ENCODE results near the gene GIN1.
"Not testable (repeated sequence)": the region's sequence is repeated elsewhere in the genome, so short reads cannot be mapped to it uniquely, and the experiment has no call there.

GIN1 gene

DNA sequence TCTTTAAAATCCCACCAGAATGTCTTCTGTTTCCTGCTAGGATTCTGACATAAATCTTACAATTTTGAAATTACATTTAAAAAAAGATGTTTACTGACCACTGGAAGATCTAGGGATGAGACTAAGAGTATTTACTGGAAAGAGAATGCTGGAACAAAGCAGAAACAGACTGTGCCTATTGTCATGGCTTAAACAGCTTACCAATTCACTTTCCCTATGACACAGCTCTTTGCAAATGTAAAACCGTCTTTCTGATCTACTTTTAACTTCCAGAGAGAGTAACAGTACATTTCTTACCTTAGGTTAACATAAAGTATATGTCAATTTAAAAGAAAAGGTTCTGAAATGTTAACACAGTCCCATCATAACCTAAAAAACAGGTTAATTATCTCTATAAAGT, 10.7 kb downstream of the GIN1 start:
- DNase-seq: no peak

- no peak for DNase-seq
Measured at GRCh38 chr5:103108086-103108485, 11.9 kb downstream of the GIN1 start.

DNA sequence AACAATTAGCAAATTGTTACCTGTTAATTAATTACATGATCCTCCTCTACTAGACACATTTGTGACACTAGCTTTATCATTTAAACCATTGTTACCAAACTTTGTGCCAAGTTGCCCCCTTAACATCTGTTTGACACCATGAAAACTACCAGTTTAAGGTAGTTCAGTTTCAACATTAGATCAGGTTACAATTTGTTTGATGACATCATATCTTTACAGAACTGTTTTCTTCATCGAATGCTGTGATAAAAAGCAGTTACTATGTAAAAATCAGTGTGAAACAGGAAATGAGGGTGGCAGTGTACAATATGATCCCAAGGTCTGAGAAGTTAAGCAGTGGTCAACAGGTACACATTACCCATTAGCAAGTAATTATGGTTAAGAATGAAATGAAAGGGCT, 17.7 kb downstream of the GIN1 start:
- no peak for DNase-seq

DNA sequence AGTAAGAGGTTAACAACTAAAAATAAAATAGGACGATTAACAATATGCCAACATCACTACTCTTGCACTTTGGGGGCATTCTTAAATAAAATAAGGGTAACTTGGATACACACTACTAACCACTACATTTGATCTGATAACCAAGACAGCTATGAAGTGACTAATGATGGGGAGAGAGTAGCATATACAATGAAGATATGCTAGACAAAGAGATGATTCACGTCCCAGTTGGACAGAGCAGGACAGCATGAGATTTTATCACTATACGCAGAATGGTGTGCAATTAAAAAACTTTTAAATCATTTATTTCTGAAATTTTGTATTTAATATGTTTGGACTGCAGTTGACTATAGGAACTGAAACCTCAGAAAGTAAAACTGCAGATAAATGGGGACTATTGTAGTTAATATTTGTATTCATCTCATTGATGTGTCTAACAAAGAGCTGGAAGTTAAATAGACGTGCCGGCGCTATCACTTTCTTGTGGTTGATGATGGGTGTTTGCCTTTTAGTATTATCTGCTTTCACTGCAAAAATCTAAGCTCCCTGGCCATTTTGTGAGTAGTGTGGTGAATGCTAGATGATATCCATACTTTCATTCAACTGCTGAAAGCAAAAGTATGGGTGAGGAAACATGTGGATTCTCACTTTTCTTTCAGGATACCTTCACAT, 18.7 kb downstream of the GIN1 start:
- no peak for DNase-seq

GRCh38 chr5:103098993-103099392, 20.9 kb downstream of the GIN1 start:
- no peak for DNase-seq

- no peak for DNase-seq
Measured at GRCh38 chr5:103094737-103095136, 25.2 kb downstream of the GIN1 start.

GRCh38 chr5:103093727-103094126, 26.2 kb downstream of the GIN1 start:
- no peak for DNase-seq

- no peak for DNase-seq
Measured at GRCh38 chr5:103092676-103093075, 27.3 kb downstream of the GIN1 start.

- DNase-seq: no peak
Measured at GRCh38 chr5:103090791-103091190, 29.1 kb downstream of the GIN1 start.

GRCh38 chr5:103089272-103089671, 30.7 kb downstream of the GIN1 start:
- DNase-seq: no peak

DNA sequence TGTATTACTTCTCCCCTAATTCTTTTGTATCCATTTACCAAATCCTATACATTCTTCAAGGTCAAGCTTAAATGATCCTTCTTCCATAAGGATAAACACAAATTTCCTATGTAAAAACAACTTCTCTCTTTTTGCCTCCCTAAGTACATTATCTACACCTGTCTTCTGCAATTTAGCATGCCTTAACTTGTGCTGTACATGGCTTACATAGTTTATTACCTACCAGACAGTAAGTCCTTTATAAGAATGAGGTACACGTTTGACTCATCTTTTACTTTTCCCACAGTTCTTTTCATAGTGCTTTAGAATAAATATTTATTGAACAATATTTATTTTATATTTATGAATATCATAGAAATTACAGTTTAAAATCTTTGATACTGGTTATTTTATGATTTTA, 33.4 kb downstream of the GIN1 start:
- DNase-seq: no peak

GRCh38 chr5:103079796-103080195, 40.1 kb downstream of the GIN1 start:
- no peak for DNase-seq

GRCh38 chr5:103075442-103075841, 44.5 kb downstream of the GIN1 start:
- DNase-seq: no peak

GRCh38 chr5:103073500-103073899, 46.4 kb downstream of the GIN1 start:
- not testable (repeated sequence) for DNase-seq

- no peak for DNase-seq
Measured at GRCh38 chr5:103066326-103066725, 53.6 kb downstream of the GIN1 start.

GRCh38 chr5:103060424-103060954, 59.4 kb downstream of the GIN1 start:
- no peak for DNase-seq

- no peak for DNase-seq
Measured at GRCh38 chr5:103059525-103059924, 60.4 kb downstream of the GIN1 start.

DNA sequence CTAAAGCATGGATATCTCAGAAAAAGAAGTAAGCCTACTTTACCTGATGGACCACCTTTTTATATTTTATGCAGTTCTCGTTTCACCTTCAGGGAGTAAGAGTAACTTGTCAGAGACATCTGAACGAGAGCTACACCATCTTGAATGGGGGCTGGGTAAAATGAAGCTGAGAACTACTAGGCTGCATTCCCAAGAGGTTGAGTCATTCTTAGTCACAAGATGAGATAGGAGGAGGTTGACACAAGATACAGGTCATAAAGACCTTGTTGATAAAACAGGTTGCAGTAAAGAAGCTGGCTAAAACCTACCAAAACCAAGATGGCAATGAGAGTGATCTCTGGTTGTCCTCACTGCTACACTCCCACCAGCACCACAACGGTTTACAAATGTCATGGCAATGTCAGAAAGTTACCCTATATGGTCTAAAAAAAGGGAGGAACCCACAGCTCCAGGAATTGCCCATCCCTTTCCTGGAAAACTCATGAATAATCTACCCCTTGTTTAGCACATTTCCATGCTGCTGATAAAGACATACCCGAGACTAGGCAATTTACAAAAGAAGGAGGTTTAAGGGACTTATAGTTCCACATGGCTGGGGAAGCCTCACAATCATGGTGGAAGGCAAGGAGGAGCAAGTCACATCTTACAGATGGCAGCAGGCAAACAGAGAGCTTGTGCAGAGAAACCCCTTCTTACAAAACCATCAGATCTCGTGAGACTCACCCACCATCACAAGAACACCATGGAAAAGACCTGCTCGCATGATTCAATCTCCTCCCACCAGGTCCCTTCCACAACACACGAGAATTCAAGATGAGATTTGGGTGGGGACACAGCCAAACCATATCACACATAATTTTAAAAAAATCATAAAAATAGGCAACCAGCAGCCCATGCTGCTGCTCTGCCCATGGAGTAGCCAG, 62.5 kb downstream of the GIN1 start:
- DNase-seq: no peak

DNA sequence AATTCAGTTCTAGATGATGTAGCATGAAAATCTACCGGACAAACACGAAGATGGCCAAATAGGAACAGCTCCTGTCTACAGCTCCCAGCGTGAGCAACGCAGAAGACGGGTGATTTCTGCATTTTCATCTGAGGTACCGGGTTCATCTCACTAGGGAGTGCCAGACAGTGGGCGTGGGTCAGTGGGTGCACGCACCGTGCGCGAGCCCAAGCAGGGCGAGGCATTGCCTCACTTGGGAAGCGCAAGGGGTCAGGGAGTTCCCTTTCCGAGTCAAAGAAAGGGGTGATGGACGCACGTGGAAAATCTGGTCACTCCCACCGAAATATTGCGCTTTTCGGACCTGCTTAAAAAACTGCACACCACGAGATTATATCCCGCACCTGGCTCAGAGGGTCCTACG, 73.2 kb downstream of the GIN1 start:
- not testable (repeated sequence) for DNase-seq

DNA sequence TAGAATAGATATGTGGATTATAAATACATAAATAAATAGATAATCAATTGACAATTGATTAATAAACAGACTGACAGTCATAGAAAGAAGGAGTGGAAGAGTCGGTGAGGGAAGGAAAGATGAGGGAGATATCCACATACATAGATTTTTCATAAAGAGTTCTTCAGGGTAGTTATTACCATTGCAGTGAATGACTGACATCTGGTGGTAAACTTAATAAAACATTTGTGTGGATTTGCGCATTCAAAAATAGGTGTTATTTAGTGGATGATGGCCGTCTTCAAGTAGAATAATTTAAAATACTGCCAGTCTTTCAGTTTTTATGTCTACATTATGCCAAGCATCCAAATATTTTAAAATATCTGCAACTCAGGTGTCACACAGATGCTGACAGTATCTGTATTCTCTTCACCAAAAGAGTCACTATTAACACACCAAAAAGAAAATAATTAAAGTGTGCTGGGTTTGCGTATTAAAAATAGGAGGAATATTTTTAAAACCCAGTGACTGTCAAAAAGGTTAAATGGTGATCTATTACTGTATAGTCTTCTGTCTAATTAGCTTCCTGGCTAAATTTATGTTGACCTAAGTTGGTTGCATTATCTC, 78.8 kb downstream of the GIN1 start:
- peak; percentile 27 for DNase-seq

DNA sequence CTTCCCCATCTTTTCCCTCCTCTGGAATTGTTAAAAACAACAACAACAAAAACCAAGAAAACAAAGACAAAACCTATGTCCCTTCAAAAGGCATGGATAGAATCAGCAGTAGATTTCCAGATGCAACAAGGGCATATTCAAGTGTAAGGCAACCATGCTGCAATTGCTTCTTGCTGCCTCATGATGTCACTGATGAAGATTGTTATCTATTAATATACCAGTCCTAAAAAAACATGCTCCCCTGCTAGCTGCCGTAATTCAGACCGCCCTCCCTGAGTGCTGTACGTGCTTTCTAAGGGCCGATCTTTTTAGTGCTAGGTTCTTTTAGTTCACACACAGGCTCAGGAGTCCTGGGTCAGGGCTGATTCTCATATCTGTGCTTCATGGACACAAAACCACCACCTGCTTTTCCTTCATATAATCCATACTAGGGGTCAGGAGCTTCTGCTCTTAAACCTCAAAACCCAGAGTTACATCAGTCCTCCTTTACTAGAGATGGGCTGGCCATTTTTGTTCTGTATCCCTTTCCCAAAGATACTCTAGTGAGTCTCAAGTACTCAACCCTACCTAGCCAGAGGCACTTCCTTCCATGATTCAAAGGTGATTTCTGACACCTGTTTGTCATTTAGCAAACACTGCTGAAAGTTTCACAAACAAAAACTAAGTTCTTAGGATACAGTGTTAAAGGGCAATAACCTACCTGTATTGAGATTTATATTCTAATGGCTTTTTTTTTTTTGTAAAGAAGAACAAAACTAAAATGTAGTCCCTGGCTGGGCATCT, 82.1 kb downstream of the GIN1 start:
- no peak for DNase-seq

GRCh38 chr5:103036601-103037000, 83.3 kb downstream of the GIN1 start:
- DNase-seq: no peak

Data from CD4-positive, alpha-beta T cell treated with Interleukin-4 for 4 hours (primary cell).